ENCODE measurements around the gene PRDM10.
A peak's percentile ranks its signal among the peaks of the same experiment; 100 is the strongest.

Gene PRDM10

DNA sequence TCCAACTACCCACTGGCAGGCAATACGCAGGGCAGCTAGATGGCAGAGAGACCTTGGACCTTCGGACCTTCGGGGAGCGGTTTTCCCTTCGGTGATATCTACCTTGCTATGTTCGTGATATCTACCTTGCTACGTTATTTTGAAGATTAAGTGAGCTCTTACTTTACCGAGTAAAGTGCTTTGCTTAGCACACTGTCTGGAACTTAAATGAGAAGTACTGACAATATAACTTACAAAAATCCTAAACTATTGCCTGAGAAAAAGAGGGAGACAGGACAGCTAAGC is 1.0 kb upstream of the PRDM10 start:
- no peak for DNase-seq

DNA sequence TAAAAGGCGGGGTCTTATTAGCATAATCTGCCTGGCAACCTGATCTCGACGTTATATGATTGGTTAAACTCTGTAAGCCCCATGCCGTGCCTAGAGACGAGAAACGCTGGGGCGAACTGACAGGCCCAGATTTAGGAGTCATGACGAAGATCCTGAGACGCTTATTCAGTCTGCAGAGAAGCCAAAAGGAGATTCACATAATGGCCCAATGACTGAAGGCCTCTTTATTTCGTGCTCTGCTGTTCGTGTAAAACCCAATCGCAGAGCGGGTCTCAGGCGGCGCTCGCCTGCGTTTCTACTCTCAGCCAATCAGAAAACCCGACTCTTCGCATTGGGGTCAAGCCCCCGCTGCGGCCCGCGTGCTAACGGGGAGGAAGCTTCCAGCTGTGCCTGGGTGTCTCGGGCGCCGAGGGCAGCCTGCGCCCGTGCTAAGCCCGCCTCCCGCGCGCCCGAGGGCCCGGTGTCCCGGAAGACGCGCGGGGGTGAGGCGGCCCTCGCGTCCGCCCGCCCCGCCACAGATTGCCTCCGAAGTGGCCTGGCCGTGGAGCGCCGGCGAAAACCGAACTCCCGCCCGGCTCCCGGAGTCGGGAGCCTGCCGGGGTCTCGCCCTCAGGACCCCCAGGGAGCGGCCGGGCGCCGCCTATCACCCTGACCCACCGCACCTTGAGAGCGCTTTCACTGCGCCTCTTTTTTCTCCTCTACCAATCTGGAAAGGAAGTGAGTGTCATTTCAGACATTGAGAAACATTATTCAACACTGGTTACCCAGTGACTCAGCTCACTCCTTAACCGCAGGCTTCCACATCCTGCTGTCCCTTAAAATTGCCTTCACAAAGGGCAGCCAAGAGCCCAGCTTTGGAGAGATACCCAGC is 446 bp upstream of the PRDM10 start:
- DNase-seq, result peak; percentile 75

- DNase-seq, result peak; percentile 74
Observed at GRCh38 chr11:130001461-130002351, 929 bp downstream of the PRDM10 start.

- no peak for DNase-seq
Observed at GRCh38 chr11:130000552-130001176, 2.0 kb downstream of the PRDM10 start.

DNA sequence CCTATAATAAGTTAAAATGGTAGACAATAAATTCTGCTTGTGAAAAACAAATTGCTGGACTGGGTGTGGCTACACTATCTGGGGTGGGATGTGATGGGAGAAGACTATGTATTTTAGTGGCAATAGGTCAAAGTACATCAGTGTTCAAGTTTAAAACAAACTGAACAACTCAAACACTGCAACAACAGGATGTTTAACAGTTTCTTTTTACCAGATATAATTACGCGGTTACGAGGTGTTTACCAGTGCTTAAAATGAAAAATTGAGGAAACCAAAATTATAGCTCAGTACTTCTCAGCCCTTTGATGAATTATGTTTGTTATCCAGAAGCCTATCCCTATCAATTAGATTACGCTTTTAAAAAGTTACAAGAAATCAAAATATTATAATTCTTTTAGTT is 3.2 kb downstream of the PRDM10 start:
- no peak for DNase-seq

GRCh38 chr11:129998905-129999304 is 3.7 kb downstream of the PRDM10 start:
- no peak for DNase-seq

- no peak for DNase-seq
Observed at GRCh38 chr11:129998107-129998506, 4.5 kb downstream of the PRDM10 start.

DNA sequence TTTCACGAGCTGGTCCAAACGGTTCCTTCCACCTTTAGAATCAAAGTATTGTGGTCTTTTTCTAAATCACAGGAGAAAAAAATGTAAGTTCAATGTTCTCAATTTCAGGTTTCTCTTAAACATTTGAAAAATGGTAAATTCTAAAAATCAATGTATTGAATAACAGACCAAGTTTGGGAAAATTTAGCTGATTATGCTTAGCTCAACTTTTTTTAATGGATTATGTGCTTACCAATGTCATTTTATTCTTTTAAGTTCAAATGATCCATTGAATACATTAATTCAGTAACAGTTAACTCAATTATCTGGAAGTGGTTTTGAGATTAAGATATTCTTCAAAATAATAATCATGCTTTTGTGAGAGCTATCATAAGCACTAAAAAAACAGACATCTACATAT is 5.1 kb downstream of the PRDM10 start:
- DNase-seq, result no peak

DNA sequence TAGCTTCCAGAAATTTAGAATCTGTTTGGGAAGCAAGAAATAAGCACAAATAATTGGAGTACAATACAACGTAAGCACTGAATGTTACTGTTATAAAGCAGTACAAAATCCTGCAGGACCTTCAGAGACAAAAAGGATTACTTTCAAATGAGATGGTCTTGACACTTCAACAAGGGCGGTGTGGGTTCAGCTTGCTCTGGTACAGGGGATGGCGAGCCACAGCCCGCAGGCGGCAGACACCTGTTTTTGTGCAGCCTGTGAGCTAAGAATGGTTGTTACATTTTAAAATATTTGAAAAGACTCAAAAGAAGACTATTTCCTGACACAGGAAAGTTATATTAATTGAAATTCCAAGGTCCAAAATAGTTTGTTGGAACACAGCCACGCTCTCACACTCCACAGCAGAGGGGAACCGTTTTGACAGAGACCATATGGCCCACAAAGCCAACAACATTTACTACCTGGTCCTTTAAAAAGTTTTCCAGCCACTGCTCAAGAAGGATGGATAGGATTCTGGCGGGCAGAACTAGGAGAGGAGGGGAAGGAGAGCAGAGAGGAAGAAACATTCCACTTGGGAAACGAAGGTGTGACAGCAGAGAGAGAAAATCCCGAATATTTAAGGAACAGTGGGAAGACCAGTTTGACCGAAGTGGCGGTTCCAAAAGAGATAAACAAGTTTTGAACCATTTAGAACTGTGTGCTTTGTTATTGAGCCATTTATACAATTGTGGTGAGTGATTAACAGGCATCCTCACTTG is 6.3 kb downstream of the PRDM10 start:
- DNase-seq, result no peak

DNA sequence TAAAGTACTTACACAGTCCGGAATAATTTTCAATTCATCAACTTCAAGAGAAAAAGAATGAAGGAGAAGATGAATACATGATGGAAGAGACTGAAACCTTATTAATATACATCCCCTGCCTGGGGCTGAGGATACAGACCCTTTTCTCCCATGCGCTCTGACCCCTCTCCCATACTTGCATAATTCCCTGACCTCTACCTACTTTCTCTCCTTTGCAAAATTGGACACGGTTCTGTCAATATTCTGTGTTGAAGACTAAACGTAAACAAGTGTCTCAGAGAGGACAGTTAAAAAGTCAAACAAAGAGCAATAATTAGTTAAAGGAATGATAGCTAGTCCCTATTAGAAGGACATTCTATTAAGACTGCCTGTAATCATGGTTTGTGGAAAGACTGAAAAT is 7.5 kb downstream of the PRDM10 start:
- DNase-seq, result no peak

DNA sequence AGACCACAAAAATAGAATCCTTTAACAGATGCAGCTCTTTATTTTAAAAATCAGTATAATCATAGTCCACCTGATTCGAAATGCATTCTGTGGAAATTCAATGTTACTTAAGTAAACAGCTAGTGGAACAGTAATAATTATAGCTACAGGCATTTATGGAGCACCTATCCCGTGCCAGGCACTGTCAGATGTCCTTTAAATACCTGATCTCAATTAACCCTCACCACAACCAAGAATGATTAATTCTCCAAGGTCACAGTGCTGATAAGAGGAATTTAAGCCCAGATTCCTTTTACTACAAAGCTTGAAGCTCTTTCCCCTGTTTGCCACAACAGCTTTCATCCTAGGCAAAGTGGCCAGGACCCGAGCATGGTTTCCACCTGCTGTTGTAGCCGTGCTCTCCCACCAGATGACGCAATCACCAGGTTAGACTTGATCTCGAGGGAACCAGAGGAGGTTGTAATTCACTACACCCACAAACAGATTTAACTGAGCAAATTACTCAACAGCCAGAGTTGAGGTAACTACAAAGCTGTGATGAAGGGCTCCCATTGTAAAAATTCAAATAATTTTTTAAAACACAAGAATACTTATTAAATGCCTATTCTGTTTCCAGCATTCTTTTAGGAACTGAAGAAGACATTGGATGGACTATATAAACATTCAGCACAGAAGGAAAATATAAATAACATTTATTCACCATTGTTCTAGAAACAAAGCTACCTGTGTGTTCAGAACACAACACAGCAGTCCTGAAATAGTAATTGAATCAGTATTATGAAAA is 10.3 kb downstream of the PRDM10 start:
- DNase-seq, result no peak

DNA sequence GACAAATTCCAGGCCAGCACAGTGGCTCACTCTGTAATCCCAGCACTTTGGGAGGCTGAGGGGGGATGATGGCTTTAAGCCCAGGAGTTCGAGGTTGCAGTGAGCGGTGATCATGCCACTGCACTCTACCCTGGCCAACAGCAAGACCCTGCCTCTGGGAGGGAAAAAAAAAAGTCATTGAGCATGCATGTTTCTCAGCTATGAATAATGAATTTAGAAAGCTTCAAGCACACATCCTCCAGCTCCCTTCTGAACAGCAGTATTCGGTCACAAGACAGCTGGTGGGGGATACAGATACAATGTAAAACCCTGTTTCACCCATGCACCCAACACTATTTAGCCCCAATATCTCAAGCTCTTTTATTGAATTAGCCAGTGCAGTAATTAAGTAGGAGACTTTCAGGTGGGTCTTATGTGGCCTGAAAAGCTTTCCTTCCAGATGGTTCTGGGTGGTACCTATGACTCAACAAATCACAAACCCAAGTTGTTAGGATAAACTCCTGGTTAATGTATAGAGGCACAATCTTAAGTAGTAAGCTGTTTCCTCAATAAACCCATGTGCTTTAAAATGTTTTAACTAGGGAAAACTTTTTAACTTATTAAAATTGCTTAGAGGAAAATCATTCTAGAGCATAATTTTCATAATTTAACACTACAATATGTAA is 13.4 kb downstream of the PRDM10 start:
- DNase-seq, result no peak

DNA sequence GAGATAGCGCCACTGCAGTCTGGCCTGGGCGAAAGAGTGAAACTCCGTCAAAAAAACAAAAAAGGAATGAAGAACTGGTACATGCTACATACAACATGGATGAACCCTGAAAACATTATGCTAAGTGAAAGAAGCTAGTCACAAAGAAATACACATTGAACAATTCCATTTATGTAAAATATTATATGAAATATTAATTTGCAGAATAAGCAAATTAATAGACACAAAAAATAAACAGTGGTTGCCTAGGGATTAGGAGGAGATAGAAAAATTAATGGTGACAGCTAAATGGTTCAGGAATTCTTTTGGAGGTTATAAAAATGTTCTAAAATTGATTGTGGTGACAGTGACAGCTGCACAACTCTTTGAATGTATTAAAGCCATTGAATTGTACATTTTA is 14.7 kb downstream of the PRDM10 start:
- no peak for DNase-seq

DNA sequence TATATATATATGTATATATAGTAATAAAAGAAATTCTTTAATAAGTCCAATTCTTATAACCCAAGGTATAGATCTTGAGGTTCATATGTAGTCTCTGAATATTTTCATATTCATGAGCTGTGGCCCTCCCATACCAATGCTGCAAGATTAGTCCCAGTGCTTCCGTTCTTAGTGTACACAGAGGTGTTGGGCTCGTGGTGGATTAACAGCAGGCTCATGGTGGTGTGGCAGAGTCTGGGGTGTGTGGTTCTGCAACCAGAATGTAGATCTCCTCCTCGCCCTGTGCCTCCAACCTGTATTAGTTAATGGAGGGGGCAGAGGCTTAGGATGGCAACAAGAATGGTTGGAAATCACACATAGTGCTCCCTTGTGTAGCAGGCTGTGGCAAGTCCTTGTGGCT is 16.8 kb downstream of the PRDM10 start:
- DNase-seq, result no peak

- no peak for DNase-seq
Observed at GRCh38 chr11:129980086-129980485, 22.5 kb downstream of the PRDM10 start.

DNA sequence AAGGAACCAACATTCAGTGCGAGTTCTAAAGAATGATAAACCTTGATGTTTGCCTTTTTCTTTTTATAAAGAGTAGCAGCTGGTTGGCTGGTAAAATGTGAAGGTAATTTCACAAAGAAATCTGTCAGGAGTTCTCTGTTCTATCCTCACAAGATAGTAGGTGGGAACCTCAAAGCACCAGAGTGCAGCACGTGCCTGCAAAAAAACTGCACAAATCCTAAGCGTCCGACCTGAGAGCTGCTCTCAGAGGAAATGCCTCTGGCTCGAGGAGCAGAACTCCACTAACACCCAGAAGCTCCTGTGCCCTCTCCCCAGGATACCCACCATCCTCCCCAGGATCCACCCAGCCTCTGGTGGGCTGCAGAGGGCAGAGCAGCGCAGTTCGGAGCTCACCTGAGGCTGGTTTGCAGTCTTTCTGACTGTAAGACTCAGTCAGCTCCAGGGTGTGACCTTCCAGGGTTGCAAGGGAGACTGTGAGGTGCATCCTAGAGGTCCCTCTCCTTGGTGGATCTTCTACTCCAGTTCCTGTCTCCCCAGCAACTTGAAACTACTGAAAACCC is 23.5 kb downstream of the PRDM10 start:
- no peak for DNase-seq

- no peak for DNase-seq
Observed at GRCh38 chr11:129978447-129978846, 24.2 kb downstream of the PRDM10 start.

DNA sequence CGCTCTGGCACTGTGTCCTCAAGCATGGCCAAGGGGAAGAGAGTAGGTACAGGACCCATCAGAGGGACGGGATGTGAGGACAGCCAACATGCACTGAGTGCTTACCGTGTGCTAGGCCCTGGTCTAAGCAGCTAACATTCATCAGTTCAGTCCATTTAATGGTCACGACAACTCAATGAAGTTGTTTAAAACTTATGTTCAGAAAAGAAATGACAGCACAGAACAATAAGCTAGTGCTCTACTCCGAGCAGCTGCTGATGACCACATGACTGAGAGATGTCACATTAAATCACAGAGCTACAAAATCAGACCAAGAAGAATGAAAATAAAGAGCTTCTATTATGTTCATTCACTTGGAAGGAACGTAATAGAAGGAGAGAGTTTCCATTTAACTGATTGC is 26.3 kb downstream of the PRDM10 start:
- no peak for DNase-seq

GRCh38 chr11:129975543-129975942 is 27.1 kb downstream of the PRDM10 start:
- DNase-seq, result no peak

DNA sequence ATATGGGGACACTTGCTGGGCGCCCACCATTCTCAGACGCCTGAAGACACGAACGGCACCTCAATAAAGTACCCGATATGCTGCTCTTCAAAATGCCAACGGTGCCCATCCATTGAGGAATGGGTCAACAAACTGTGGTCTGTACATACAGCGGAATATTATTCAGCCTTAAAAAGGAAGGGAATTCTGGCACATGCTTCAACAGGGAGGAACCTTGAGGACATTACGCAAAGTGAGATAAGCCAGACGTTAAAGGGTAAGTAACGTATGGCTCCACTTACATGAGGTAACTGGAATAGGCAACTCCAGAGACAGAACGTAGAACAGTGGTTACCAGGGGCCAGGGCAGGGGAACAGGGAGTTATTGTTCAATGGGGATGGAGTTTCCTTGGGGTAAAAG is 28.0 kb downstream of the PRDM10 start:
- no peak for DNase-seq

DNA sequence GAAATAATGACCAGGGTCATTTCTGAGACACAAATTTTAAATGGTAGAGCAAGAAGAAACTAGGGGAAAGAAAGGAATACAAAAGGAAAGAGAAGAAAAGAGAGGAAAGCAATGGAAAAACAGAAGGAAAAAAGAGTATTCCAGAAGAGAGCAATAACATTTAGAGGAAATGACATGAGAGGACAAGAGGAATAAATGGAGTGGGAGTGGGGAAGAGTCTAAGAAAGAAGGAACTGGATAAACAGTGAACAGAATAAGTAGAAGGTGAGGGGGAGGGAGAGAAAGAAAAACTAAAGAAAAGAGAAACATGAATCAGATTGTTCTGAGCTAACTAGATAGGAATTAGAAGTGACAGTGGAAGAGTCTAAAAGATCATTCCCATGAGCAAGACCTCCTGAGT is 28.4 kb downstream of the PRDM10 start:
- no peak for DNase-seq
